ENCODE results near the gene DCAF8.

The DCAF8 gene

DNA sequence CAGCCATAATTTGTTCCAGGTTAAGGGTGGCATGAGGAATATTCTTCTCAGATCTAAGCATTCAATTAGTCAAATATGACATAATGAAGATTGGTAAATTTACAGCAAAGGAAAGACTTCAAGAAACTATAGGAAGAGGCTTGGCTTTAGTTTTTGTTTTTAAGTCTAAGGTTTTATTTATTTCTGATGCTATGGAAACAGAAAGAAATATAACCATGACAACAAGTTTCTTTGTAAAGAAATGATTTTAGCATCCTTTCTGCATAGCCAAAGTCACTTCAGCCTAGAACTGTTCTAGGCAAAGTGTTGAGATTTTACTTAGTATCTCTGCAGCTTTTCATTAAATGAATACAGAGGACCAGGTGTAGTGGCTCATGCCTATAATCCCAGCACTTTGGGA lies 29.4 kb downstream of the DCAF8 start:
- in situ Hi-C loops (cut with HindIII; ENCODE audit: low sequenced_read_pairs), result no loop called here
- no peak overlapping the region for H3K4me3 ChIP-seq (ENCODE audit: low read depth, low read length)
- DNase-seq (ENCODE audit: low read depth), result no peak
- TF ChIP-seq, protein P1, sequence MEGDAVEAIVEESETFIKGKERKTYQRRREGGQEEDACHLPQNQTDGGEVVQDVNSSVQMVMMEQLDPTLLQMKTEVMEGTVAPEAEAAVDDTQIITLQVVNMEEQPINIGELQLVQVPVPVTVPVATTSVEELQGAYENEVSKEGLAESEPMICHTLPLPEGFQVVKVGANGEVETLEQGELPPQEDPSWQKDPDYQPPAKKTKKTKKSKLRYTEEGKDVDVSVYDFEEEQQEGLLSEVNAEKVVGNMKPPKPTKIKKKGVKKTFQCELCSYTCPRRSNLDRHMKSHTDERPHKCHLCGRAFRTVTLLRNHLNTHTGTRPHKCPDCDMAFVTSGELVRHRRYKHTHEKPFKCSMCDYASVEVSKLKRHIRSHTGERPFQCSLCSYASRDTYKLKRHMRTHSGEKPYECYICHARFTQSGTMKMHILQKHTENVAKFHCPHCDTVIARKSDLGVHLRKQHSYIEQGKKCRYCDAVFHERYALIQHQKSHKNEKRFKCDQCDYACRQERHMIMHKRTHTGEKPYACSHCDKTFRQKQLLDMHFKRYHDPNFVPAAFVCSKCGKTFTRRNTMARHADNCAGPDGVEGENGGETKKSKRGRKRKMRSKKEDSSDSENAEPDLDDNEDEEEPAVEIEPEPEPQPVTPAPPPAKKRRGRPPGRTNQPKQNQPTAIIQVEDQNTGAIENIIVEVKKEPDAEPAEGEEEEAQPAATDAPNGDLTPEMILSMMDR (IDR thresholded peaks at IDR 0.05; ENCODE audit: low read depth, low read length, missing control alignments), result no peak

DNA sequence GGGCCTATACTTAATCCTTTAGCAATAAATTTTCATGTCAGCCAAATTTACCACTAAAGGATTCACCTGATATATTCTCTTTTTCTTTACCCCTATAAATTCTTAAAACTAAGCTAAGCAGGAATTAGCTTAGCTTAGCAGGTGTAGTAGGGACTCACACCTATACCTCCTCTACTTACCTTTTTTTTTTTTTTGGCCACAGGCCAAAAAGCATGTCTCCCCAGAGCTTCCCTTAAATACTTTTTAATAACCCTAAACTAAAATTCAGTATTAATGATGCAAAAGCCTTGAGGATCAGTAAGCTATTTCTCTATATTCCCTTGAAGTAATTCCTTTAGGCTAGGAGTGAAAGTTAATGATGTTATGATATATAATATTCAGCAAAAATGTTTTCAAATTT lies 33.9 kb downstream of the DCAF8 start:
- no peak overlapping the region for H3K4me3 ChIP-seq (ENCODE audit: low read depth, low read length)
- in situ Hi-C loops (cut with HindIII; ENCODE audit: low sequenced_read_pairs), result no loop called here
- TF ChIP-seq, protein P1 (IDR thresholded peaks at IDR 0.05; ENCODE audit: low read depth, low read length, missing control alignments), result no peak
- no peak for DNase-seq (ENCODE audit: low read depth)

DNA sequence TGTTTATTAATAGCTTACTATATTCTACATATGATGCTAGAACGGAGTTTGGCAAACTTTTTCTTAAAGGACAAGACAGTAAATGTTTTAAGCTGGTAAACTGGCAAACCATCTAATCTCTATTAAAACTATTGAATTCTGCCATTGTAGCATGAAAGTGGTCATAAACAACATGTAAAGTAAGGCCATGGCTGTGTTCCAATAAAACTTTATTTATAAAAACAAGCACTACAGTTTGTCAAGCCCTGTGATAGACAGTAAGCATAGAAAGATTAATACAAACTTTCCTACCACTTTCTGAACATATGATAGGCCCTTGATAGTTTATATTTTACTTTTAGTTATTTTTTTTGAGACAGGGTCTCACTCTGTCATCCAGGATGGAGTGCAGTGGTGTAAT lies 34.8 kb downstream of the DCAF8 start:
- in situ Hi-C loops (cut with HindIII; ENCODE audit: low sequenced_read_pairs), result no loop called here
- no peak for DNase-seq (ENCODE audit: low read depth)
- TF ChIP-seq, protein P1 (IDR thresholded peaks at IDR 0.05; ENCODE audit: low read depth, low read length, missing control alignments), result no peak
- no peak overlapping the region for H3K4me3 ChIP-seq (ENCODE audit: low read depth, low read length)

DNA sequence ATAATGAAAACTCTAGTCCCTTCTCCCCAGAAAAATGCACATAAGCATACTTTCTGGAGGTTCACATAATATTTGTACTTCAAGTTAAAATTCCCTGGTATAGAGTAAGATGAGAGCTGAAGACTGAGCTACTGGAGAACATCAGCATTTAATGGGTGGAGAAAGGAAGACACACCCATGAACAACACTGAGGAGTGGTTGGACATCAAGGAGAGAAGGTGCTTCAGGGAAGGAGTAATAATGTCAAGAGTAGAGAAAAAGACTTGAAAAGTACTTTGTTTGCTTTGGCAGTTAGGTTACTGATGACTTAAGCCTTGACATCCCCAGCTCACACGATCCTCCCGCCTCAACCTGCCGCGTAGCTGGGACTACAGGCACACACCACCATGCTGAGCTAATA lies 35.3 kb downstream of the DCAF8 start:
- H3K4me3 ChIP-seq (ENCODE audit: low read depth, low read length), result no peak overlapping the region
- DNase-seq (ENCODE audit: low read depth), result no peak
- TF ChIP-seq, protein P1 (IDR thresholded peaks at IDR 0.05; ENCODE audit: low read depth, low read length, missing control alignments), result no peak
- in situ Hi-C loops (cut with HindIII; ENCODE audit: low sequenced_read_pairs), result no loop called here

DNA sequence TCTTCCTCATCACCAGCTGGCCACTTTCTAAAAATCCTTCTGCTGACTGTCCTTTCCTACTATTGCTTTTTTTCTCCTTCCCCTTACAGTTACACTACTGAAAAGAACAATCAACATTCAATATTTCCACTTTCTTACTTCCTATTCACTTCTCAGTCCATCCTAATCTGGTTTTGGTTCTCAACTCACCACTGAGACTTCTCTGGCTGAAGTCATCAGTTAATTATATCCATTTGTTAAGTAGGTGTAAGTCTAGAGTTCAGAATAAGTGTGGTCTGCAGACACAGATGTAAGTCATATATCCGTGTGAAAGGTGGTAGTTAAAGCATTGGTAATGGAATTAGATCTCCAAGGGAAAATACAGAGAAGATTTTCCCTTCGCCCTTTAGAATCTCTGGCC lies 35.7 kb downstream of the DCAF8 start:
- TF ChIP-seq, protein P1 (IDR thresholded peaks at IDR 0.05; ENCODE audit: low read depth, low read length, missing control alignments), result no peak
- no peak for DNase-seq (ENCODE audit: low read depth)

DNA sequence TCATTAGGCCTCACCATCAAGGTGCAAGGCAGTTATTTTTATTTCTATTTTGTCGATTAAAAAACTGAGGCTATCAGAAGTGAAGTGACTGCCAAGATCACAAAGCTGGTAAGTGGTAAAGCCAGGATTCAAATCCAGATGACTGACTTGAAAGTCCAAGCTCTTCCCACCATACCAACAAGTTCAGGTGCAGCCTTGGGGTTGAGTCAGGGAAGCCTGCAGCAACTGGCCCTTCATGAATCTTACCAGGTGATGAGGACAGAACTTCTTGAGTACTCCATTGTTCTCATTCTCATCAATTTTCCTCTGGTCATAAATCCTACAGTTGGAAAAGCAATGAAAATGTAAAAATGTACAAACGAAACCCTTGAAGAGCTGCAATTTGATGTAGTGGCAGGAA lies 37.0 kb downstream of the DCAF8 start:
- in situ Hi-C loops (cut with HindIII; ENCODE audit: low sequenced_read_pairs), result no loop called here

More for the DNA sequence above, 35.7 kb downstream of the DCAF8 start:
- in situ Hi-C loops (cut with HindIII; ENCODE audit: low sequenced_read_pairs), result no loop called here
- no peak overlapping the region for H3K4me3 ChIP-seq (ENCODE audit: low read depth, low read length)

More for the DNA sequence above, 37.0 kb downstream of the DCAF8 start:
- no peak overlapping the region for H3K4me3 ChIP-seq (ENCODE audit: low read depth, low read length)
- no peak for DNase-seq (ENCODE audit: low read depth)
- TF ChIP-seq, protein P1 (IDR thresholded peaks at IDR 0.05; ENCODE audit: low read depth, low read length, missing control alignments), result no peak
